Hematopoietic multipotent progenitor cell treated with erythropoietin and hydrocortisone succinate and interleukin-3 and kit ligand, for 6 days (in vitro differentiated cells): ENCODE results near the gene CHRDL2.

Experiments used
- DNase-seq: peaks from one replicate; pipeline ENCODE4 v3.0.0-alpha.2; 2015

CHRDL2 gene

GRCh38 chr11:74684661-74685060 lies 46.6 kb downstream of the CHRDL2 start:
- DNase-seq = no peak

- no peak for DNase-seq
Observed at GRCh38 chr11:74683941-74684481, 47.2 kb downstream of the CHRDL2 start.

- DNase-seq = no peak
Observed at GRCh38 chr11:74683279-74683871, 47.9 kb downstream of the CHRDL2 start.

GRCh38 chr11:74682731-74683278 lies 48.4 kb downstream of the CHRDL2 start:
- no peak for DNase-seq

GRCh38 chr11:74681686-74682651 lies 49.3 kb downstream of the CHRDL2 start:
- DNase-seq = no peak

- no peak for DNase-seq
Observed at GRCh38 chr11:74680703-74681531, 50.3 kb downstream of the CHRDL2 start.

GRCh38 chr11:74680035-74680671 lies 51.1 kb downstream of the CHRDL2 start:
- no peak for DNase-seq

- DNase-seq = no peak
Observed at GRCh38 chr11:74679513-74679865, 51.7 kb downstream of the CHRDL2 start.

- DNase-seq = no peak
Observed at GRCh38 chr11:74678591-74679512, 52.4 kb downstream of the CHRDL2 start.

- DNase-seq = no peak
Observed at GRCh38 chr11:74678041-74678440, 53.2 kb downstream of the CHRDL2 start.

GRCh38 chr11:74677131-74677530 lies 54.1 kb downstream of the CHRDL2 start:
- no peak for DNase-seq

GRCh38 chr11:74676596-74676995 lies 54.6 kb downstream of the CHRDL2 start:
- DNase-seq = no peak

GRCh38 chr11:74675761-74676160 lies 55.5 kb downstream of the CHRDL2 start:
- DNase-seq = no peak

GRCh38 chr11:74673693-74674360 lies 57.4 kb downstream of the CHRDL2 start:
- no peak for DNase-seq

- no peak for DNase-seq
Observed at GRCh38 chr11:74672956-74673692, 58.1 kb downstream of the CHRDL2 start.

- DNase-seq = no peak
Observed at GRCh38 chr11:74672332-74672955, 58.8 kb downstream of the CHRDL2 start.

GRCh38 chr11:74671520-74672196 lies 59.6 kb downstream of the CHRDL2 start:
- DNase-seq = no peak

- DNase-seq = no peak
Observed at GRCh38 chr11:74670171-74670570, 61.1 kb downstream of the CHRDL2 start.
